PC-3 (cell line): Measurements from ENCODE around the gene SELENOW. TPM values are rescaled to one million over a fixed set of nuclear protein-coding genes. Genes with fewer than 3 reads are reported as not detected.

Source experiments
- ATAC-seq: fragments of 200-7000 bp; cut with Tn5 transposase; 2 replicates; pipeline ENCODE4 v1.9.1; 2020; ENCODE audit warnings: mild to moderate bottlenecking, moderate library complexity
- BruUV-seq: library from RNA; stranded (reverse); fragments of 400-500 nt; replicated peaks from 2 replicates; lab custom pipeline; 2021; lab: Mats Ljungman, UMichigan
- CTCF ChIA-PET: fragments of 300-600 bp; sonication (Branson Sonifier 250); formaldehyde crosslinking; loops from one replicate; lab custom pipeline; 2022; ENCODE audit warnings: antibody characterized with exemption; lab: Charles Lee
- POLR2A ChIA-PET: fragments of 300-600 bp; sonication (Branson Sonifier 250); formaldehyde crosslinking; loops from one replicate; lab custom pipeline; 2022; ENCODE audit warnings: antibody characterized with exemption; ENCODE audit not compliant: unreplicated experiment; lab: Charles Lee
- DNase-seq: peaks from one replicate; pipeline ENCODE4 v3.0.0-alpha.2; 2015
- H2AFZ ChIP-seq: fragments of 300-600 bp; sonication (generic); 2 replicates; pipeline ENCODE4 v1.6.0; 2016; ENCODE audit warnings: antibody characterized with exemption, low read length
- H3F3A ChIP-seq: fragments of 300-600 bp; sonication (generic); one replicate; pipeline ENCODE4 v1.6.0; 2017; ENCODE audit warnings: antibody characterized with exemption, low read length, control low read depth, mild to moderate bottlenecking; ENCODE audit not compliant: unreplicated experiment
- H3K27ac ChIP-seq: fragments of 300-600 bp; sonication (generic); 2 replicates; pipeline ENCODE4 v1.5.1; 2016; ENCODE audit warnings: mild to moderate bottlenecking, low read length
- H3K27me3 ChIP-seq: fragments of 300-600 bp; sonication (generic); 2 replicates; pipeline ENCODE4 v1.6.1; 2016; ENCODE audit warnings: low read length, mixed read lengths
- H3K36me3 ChIP-seq: fragments of 300-600 bp; sonication (generic); 2 replicates; pipeline ENCODE4 v1.6.1; 2016; ENCODE audit warnings: low read depth, mixed run types, low read length, mixed read lengths
- H3K4me1 ChIP-seq: fragments of 300-600 bp; sonication (generic); 2 replicates; pipeline ENCODE4 v1.5.1; 2016; ENCODE audit warnings: low read length; ENCODE audit not compliant: insufficient read depth
- H3K4me2 ChIP-seq: fragments of 300-600 bp; sonication (generic); 2 replicates; pipeline ENCODE4 v1.6.0; 2016; ENCODE audit warnings: low read length
- H3K4me3 ChIP-seq: fragments of 300-600 bp; sonication (generic); 2 replicates; pipeline ENCODE4 v1.5.1; 2016; ENCODE audit warnings: mild to moderate bottlenecking, low read length, mixed read lengths
- H3K79me2 ChIP-seq: fragments of 300-600 bp; sonication (generic); 2 replicates; pipeline ENCODE4 v1.6.1; 2017; ENCODE audit warnings: low read length, mixed read lengths
- H3K9ac ChIP-seq: fragments of 300-600 bp; sonication (generic); 2 replicates; pipeline ENCODE4 v1.6.0; 2016; ENCODE audit warnings: mild to moderate bottlenecking, low read length
- H3K9me2 ChIP-seq: fragments of 300-600 bp; sonication (generic); replicated peaks from 2 replicates; pipeline ENCODE4 v1.6.1; 2016; ENCODE audit warnings: mixed run types, low read length, mixed read lengths
- H3K9me3 ChIP-seq: fragments of 300-600 bp; sonication (generic); 2 replicates; pipeline ENCODE4 v1.6.1; 2016; ENCODE audit warnings: low read length, mixed read lengths
- H4K20me1 ChIP-seq: fragments of 300-600 bp; sonication (generic); 2 replicates; pipeline ENCODE4 v1.6.1; 2016; ENCODE audit warnings: low read length, mixed read lengths
- CTCF ChIP-seq: fragments of 300-600 bp; sonication (generic); conservative IDR thresholded peaks from 2 replicates; pipeline ENCODE4 v1.5.1; 2017; ENCODE audit warnings: antibody characterized with exemption, low read depth, mild to moderate bottlenecking, low read length
- EZH2 ChIP-seq: fragments of 300-600 bp; sonication (generic); IDR thresholded peaks from one replicate; pipeline ENCODE4 v1.6.1; 2017; ENCODE audit warnings: antibody characterized with exemption, mild to moderate bottlenecking, low read length; ENCODE audit not compliant: unreplicated experiment
- EZH2phosphoT487 ChIP-seq: fragments of 300-600 bp; sonication (generic); IDR thresholded peaks from 2 replicates; pipeline ENCODE4 v1.6.1; 2018; ENCODE audit warnings: mild to moderate bottlenecking, antibody characterized with exemption, low read length, borderline replicate concordance
- intact Hi-C: fragments of 100-400 bp; cut with micrococcal nuclease; formaldehyde crosslinking; loops from 2 replicates; pipeline ENCODE4 v1.9.0; 2023
- total RNA-seq: library from RNA; depleted of rRNA; stranded (reverse); fragments of >200 nt; gene quantifications from 2 replicates; pipeline ENCODE4 v1.2.3, GENCODE V29; 2014

The SELENOW gene
- total RNA-seq, 1 experiment from 2014 or later: 278 TPM

- ATAC-seq: no peak
- Histone ChIP-seq H3K4me2 (no peak overlapping the region), H3K4me1 (0 out of 2 replicates have a peak, but pooled peaks cover 8% of the 10 kb centered on the region), H3K9me2 (no peaks in the 10 kb centered on the region), H2AFZ (no peak overlapping the region), H3K9me3 (no peaks in the 10 kb centered on the region), H3K4me3 (no peak overlapping the region), H3K79me2 (peaks cover 37% of the 10 kb centered on the region), H3K27me3 (no peaks in the 10 kb centered on the region), H3K36me3 (peaks cover 19% of the 10 kb centered on the region), H3K9ac (no peak overlapping the region), H3F3A (no peaks in the 10 kb centered on the region), H4K20me1 (peaks cover 9% of the 10 kb centered on the region; the same call in 1 of the 2 replicates), H3K27ac (no peak overlapping the region)
- no peak for DNase-seq
- BruUV-seq: no TSS peak
- TF ChIP-seq EZH2: no peak
- TF ChIP-seq EZH2phosphoT487: no peak
- TF ChIP-seq CTCF: no peak
- ChIA-PET POLR2A (no interaction called here), CTCF (no interaction called here)
- intact Hi-C loops: no loop called here
These were observed 27.8 kb upstream of the SELENOW start for GRCh38 chr19:47750752-47751151.

GRCh38 chr19:47752440-47753211 is 25.9 kb upstream of the SELENOW start:
- Histone ChIP-seq H3K27me3 (no peaks in the 10 kb centered on the region), H4K20me1 (peaks cover 9% of the 10 kb centered on the region; the same call in 1 of the 2 replicates), H3K36me3 (peaks cover 29% of the 10 kb centered on the region), H3K27ac (no peak overlapping the region), H3K9ac (no peak overlapping the region), H3K9me2 (no peaks in the 10 kb centered on the region), H3K4me1 (no peaks in the 10 kb centered on the region), H3K4me3 (no peak overlapping the region), H3K4me2 (no peak overlapping the region), H3F3A (no peaks in the 10 kb centered on the region), H2AFZ (no peak overlapping the region), H3K79me2 (peaks cover 19% of the 10 kb centered on the region), H3K9me3 (no peaks in the 10 kb centered on the region)
- BruUV-seq: no TSS peak
- DNase-seq (no peak), ATAC-seq (no peak)
- intact Hi-C loops: no loop called here
- POLR2A ChIA-PET: no interaction called here
- CTCF ChIA-PET: no interaction called here
- TF ChIP-seq EZH2 (no peak), CTCF (no peak), EZH2phosphoT487 (no peak)
